ENCODE results near the gene B4GALNT3.

Gene B4GALNT3

GRCh38 chr12:509500-509899 lies 49.8 kb downstream of the B4GALNT3 start:
- DNase-seq (ENCODE audit: low read depth): no peak

- DNase-seq (ENCODE audit: low read depth): no peak
These were observed 50.5 kb downstream of the B4GALNT3 start for GRCh38 chr12:510071-510825.

GRCh38 chr12:512933-513332 lies 53.2 kb downstream of the B4GALNT3 start:
- no peak for DNase-seq (ENCODE audit: low read depth)

GRCh38 chr12:513446-513845 lies 53.7 kb downstream of the B4GALNT3 start:
- DNase-seq (ENCODE audit: low read depth): no peak

- DNase-seq (ENCODE audit: low read depth): no peak
These were observed 57.8 kb downstream of the B4GALNT3 start for GRCh38 chr12:517538-517937.

GRCh38 chr12:520119-520518 lies 60.4 kb downstream of the B4GALNT3 start:
- DNase-seq (ENCODE audit: low read depth): no peak

- DNase-seq (ENCODE audit: low read depth): no peak
These were observed 63.1 kb downstream of the B4GALNT3 start for GRCh38 chr12:522692-523378.

- DNase-seq (ENCODE audit: low read depth): no peak
These were observed 64.6 kb downstream of the B4GALNT3 start for GRCh38 chr12:524167-524951.

GRCh38 chr12:526089-526488 lies 66.3 kb downstream of the B4GALNT3 start:
- no peak for DNase-seq (ENCODE audit: low read depth)

- DNase-seq (ENCODE audit: low read depth): no peak
These were observed 67.5 kb downstream of the B4GALNT3 start for GRCh38 chr12:527241-527640.

- DNase-seq (ENCODE audit: low read depth): no peak
These were observed 68.0 kb downstream of the B4GALNT3 start for GRCh38 chr12:527729-528128.

GRCh38 chr12:530308-530707 lies 70.6 kb downstream of the B4GALNT3 start:
- no peak for DNase-seq (ENCODE audit: low read depth)

- DNase-seq (ENCODE audit: low read depth): no peak
These were observed 71.1 kb downstream of the B4GALNT3 start for GRCh38 chr12:530821-531220.

- no peak for DNase-seq (ENCODE audit: low read depth)
These were observed 72.3 kb downstream of the B4GALNT3 start for GRCh38 chr12:531951-532585.

GRCh38 chr12:532908-533565 lies 73.3 kb downstream of the B4GALNT3 start:
- DNase-seq (ENCODE audit: low read depth): no peak

GRCh38 chr12:533718-534117 lies 74.0 kb downstream of the B4GALNT3 start:
- DNase-seq (ENCODE audit: low read depth): no peak

GRCh38 chr12:534216-534615 lies 74.5 kb downstream of the B4GALNT3 start:
- no peak for DNase-seq (ENCODE audit: low read depth)

- DNase-seq (ENCODE audit: low read depth): no peak
These were observed 75.7 kb downstream of the B4GALNT3 start for GRCh38 chr12:535396-535795.

GRCh38 chr12:536751-537245 lies 77.1 kb downstream of the B4GALNT3 start:
- no peak for DNase-seq (ENCODE audit: low read depth)

GRCh38 chr12:537772-538171 lies 78.0 kb downstream of the B4GALNT3 start:
- DNase-seq (ENCODE audit: low read depth): no peak

- no peak for DNase-seq (ENCODE audit: low read depth)
These were observed 79.2 kb downstream of the B4GALNT3 start for GRCh38 chr12:538731-539539.

All from stimulated activated CD8-positive, alpha-beta memory T cell treated with anti-CD3 and anti-CD28 coated beads, Interleukin-12 subunit alpha, Interleukin-12 subunit beta, amount 100 ng/mL, for 1 hour (primary cell).